C4-2B (cell line): Measurements from ENCODE around the gene BNC2.

ENCODE experiments used
- CTCF ChIP-seq: fragments of 450-650 bp; conservative IDR thresholded peaks from 2 replicates; pipeline ENCODE4 v1.5.1; 2017; ENCODE audit warnings: mild to moderate bottlenecking
- ZFX ChIP-seq: fragments of 450-650 bp; IDR thresholded peaks from 2 replicates; pipeline ENCODE4 v1.6.1; 2017

- TF ChIP-seq CTCF, result no peak
- TF ChIP-seq ZFX, result no peak
Observed at GRCh38 chr9:16419124-16419523, 451.3 kb downstream of the BNC2 start.
